Stimulated activated CD8-positive, alpha-beta memory T cell treated with anti-CD3 and anti-CD28 coated beads, Interleukin-15, amount 100 ng/mL, for 24 hours (primary cell): ENCODE results near the gene DGKI.

Experiments
- DNase-seq: peaks from one replicate; pipeline ENCODE4 v3.0.0-alpha.2; 2020; ENCODE audit warnings: low read depth

The DGKI gene

DNA sequence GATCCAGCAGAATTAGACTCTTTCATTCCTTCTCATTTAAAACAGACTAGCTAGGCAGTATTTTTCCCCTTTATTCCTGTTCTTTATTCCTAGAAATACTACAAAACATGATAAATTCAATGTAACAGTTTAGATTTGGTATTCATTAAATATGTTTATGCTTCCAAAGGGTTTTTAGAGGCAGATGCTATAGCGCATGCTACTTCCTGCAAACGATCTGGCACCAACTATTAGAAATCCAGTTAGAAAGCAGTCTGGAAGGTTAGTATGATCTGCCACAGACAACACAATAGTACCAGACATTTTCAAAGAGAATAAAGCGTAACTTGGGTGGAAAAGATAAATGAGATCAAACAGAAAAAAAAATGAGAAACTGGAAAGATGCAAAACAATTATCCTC lies 439.7 kb downstream of the DGKI start:
- DNase-seq, result no peak

DNA sequence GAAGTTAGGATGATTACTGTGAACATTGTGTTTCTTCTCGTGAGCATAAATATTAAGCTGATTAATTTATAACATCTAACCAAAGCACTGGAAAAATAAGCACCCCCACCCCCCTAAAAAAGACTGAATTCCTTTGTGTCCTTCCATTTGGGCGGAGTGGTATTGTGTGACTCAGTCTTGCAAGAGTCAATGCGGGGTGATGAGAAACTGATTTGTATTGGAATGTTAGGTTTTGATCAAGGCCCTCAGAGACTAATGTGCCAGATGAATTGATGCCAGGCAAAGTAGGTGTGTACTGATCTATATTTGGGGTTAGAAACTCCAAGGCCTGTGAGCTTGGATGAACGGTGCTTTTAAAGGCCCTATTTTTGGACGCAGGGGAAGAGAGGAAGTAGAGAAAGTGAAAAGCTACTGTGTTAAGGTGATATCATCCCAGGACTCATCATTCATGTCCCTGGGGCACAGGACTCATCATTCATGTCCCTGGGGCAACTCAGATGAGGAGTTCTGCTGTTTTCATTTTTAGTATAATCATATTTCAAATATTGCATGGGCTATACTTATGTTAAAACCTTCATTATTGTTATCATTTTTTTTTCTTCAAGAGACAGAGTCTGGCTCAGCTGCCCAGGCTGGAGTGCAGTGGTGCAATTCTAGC lies 442.0 kb downstream of the DGKI start:
- DNase-seq, result no peak

DNA sequence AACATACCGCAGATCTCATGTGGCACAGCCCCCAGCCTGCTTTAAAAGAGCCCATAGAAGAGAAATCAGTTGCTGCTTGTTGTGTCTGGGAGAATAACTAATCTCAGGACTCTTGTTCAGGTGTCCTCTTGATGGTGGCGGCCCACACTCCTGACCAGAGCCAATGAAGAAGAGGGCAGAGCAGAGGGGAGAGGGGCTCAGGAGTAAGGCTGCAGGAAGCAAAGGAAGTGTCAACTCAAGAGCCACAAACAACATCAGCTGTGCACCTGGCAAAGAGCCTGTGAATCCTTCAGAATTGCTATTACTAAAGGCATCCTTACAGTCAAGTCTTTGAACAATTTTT lies 443.4 kb downstream of the DGKI start:
- DNase-seq, result no peak

DNA sequence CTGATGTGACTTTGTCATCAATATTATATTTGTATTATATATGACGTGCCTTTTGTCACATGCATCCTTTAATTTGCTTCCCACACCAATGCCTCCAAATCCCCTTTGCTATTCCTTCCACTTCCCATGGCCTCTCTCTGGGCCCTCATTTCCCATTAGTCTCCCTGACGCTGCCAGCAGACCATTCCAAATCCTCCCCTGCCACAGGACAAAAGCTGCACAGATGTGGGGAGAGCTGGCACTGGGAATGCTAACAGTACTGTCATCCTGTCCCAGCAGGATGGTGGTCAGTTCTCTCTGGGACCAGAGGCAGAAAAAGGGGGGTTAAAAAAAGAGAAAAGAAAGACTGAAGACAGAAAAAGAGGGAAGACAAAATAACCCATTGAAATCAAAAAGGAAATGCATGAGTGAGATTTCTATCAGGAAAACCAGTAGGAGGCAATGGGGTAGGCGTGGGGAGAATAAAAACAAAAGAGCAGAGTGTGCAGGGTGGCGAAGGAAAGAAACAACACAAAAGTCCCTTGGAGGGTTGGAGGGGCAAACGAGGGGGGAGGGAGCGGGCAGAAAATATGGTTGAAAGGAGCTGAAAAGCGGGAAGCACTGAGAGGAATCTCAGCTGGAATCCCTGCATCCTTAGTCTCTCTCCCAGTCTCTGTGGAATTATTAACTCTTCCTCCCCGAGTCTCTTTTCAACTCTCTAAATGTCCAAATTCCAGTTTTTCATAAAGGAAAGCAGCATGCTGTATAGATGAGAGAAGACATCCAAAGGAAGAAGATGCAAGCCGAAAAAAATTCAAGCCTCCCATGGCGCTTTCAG lies 444.0 kb downstream of the DGKI start:
- DNase-seq, result no peak

DNA sequence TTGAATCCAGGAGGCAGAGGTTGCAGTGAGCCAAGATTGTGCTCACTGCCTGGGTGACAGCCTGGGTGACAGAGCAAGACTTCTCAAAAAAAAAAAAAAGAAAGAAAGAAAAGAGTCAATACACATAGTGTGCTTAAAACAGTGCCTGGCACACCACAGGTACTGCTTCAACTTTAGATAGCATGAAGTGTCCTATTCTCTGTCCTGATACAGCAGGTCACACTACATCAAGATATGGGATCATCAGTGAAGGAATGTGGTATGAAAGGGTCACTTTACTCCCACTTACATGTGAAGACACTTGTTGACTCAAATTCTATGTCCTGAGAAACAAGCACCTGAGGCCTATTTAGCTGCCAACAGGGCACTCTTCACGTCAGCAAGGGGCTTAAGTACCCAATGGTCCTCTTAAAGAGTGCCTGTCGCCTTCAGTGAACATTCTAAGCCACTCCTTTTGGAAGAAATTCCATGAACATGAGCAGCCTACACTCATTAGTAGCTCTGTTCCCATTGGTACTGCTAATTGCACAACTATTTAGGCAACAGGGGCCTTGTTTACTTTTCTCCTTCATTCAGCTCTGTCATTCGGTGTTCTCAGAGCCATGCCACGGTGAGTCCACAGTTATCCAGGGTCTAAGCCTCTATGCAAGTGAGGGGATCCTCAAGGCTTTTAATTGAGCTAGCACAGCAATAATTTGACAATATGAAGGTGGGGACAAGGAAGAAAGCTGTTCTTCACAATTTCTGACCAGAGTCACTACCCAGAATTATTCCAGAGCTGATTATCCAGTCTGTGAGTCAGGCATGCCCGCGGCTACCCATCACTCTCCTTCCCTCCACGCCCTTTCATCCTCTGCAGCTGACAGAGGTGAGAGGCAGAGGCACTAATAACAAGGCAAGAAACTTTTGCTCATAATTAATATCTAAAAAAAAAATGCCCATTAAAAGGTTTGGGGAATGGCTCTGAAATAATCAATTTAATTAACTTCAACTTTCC lies 446.6 kb downstream of the DGKI start:
- no peak for DNase-seq

DNA sequence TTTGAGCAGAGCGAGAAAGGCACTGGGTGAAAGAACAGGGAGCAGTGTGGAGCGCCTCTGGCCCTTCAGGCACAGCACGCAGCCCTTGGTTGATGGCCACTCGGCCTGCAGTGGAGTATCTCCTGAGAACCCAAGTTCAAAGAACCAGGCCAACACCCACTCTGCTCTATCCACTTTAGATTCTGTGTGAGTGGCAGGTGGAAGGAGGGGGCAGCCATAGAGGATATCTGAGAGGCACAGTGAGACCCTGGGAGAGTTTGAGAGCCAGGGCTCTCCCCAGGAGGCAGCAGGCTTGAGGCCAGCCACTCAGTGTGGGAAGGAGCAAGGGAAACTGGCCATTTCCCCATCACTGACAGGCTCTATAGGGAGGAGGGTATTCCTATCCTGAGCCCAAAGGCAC lies 450.7 kb downstream of the DGKI start:
- no peak for DNase-seq

DNA sequence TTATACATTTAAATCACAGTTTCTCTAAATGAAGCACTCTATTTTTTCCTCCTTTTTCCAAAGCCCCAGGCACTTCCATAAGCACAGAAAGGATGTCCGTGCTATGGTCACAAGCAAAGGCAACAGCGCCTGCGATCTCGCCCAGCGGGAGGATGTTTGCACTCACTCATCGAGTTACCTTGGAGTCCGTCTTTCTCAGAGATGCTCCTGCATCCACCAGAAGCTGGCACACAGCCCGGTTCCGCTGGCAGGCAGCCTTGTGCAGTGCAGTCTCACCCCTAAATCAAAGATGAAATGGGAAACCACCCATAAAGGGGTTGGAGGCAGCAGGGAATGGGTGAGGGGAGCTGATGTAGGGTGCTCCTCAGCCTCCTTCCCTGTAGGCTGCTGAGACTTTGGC lies 451.4 kb downstream of the DGKI start:
- DNase-seq, result no peak

DNA sequence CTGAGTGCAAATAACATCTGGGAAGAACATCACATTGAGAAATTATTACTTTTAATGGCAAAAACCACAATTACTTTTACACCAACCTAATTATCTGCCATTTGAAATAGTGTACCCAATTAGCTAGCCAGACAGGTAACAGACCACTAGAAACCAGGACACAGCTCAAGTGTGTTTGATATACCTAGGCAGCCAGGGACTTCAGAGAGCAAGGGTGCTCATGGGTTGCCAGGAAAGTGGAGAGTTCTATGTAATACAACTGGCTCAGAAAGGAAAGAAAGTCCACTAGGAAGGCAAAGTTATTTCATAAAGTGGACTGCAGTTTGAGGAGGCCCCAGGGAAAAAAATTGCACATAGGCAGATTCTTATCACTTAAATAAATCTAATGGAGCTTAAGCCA lies 453.2 kb downstream of the DGKI start:
- no peak for DNase-seq

DNA sequence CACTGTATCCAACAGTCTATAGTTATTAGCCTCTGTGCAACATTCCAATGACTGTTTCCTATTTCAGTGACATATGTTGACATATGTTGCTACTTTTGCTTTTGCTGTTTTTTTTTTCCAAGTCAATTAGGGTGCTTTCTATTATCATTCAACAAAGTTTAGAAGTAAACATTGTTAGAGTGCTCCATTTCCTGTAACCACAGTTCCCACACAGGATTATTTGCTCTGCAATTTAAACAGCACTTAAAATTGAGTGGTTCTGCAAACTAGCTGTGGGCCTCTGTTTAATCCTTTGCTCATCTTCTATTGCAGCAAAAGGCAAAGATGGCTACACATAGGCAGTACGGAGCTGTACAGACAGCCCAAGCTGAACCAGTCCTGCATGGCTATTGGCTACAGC lies 456.7 kb downstream of the DGKI start:
- no peak for DNase-seq

DNA sequence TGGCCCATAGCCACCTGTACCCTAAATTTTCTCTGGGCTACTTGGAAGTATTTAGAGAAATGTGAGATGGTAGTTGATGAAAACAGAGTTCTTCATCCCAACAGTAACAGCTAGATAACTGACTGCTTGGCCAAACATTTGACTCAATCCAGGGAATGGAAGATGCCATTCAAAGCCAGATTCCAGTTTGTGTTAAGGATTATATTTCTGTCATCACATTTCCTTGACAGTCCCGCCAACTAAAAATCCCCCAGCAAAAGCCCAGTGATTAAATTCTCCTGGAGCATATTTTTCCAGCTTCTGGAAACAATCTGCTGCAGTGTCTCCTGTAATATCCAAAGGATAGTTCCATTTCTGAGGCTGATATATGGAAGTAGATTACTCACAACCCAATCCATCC lies 457.9 kb downstream of the DGKI start:
- DNase-seq, result no peak

DNA sequence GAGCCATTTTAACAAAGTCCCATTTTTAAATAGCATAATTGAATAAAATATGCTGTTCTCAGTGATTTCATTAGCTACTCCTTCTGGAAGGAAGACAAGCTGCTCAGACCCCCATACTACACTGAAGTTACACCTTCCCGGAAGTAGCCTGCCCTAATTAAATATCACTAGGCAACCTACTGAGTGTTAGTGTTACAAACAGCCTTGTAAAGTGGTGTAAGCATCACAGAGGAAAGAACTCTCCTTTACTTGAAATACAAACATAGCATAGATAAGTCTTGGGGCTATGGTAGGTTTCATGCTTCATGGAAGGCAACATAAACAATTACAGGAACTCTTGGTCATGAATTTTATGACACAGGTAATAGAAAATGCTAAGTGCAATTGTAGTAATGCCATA lies 459.8 kb downstream of the DGKI start:
- DNase-seq, result no peak

DNA sequence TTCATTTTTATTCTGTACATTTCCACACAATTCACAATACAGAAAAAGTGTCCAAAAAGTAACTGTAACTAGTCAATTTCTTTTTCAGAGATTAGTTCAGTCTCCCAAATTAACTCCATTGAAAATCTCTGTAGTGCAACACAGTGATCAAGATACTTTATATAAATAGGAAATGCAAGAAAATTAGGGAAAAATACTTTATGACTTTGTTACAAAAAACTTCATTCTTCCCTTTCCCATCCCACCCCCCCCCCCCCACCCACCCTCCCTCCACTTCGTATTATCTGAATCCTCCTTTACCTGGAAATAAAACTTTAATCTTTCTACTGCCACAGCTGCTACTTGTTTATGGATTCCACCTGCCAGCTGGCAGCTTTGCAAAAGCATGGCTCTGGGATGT lies 465.7 kb downstream of the DGKI start:
- no peak for DNase-seq

DNA sequence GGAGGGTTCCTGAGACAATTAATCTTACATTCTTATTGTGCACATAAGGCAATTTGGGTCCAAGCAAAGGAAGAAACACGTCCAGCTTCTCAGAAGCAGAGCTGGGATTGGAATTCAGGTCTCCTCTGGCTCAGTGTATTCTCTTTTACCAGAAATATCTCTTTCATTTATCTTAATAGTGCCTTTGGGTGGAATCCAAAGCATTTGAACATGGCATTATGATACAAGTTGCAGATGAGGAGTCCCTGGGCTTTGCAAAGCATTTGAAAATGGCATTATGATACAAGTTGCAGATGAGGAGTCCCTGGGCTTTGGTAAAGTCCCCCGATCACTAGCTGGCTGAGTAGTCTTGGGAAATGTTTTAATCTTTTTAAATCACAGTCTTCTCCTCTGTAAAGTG lies 473.3 kb downstream of the DGKI start:
- no peak for DNase-seq

DNA sequence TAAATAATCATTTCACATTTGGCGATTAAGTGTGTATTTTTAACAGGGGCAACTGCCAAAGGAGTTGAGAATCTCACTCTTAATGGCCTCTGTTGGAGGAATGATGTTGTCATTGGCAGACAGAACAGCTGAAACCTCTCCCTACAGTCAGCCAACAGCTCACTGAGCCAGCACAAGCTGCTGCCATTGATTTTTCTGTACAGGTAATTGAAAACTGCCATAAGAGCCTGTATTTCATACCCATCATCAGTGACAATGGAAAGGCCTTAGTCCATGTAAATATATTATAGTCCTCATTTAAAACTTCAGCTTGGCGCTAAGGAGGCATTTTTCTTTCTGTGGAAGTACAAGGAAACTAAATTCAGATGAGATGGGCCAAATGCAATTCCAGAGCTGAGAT lies 475.2 kb downstream of the DGKI start:
- no peak for DNase-seq

DNA sequence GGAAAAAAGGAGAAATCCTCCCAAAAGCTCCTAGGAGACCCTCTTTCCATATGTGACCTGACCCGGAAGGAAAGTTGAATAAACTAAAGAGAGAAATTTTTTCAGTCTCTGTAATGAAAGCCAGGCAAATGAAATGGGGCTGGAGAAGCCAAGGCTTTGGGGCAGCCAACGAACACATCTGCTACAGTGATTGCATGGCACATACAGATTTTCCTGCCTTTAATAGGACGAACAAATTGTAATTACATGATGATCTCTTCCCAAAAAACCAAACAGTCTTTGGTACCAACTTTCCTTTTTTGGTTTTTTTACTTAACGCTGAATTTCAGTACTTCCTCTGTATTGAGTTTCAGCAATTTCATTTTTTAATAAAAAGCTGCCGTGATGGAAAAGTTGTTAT lies 479.8 kb downstream of the DGKI start:
- no peak for DNase-seq

DNA sequence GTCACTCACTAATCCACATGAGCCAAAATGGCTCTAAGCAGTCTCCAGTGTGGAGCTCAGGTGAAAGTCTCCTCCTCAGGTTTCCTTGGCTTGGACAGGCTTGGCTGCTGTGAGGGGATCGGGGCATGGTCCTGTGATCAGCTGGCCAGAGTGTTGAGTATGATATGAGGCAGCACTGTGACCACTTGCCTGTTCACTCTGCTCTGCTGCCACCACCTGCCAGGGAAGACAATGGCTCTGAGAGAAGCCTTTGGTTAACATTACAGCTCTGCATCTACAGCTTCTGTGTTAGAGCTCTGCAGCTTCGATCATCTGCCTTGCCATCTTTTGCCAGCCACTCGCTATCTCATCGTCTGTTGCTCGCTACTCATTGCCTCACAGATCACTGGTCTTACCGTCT lies 483.1 kb downstream of the DGKI start:
- DNase-seq, result no peak

DNA sequence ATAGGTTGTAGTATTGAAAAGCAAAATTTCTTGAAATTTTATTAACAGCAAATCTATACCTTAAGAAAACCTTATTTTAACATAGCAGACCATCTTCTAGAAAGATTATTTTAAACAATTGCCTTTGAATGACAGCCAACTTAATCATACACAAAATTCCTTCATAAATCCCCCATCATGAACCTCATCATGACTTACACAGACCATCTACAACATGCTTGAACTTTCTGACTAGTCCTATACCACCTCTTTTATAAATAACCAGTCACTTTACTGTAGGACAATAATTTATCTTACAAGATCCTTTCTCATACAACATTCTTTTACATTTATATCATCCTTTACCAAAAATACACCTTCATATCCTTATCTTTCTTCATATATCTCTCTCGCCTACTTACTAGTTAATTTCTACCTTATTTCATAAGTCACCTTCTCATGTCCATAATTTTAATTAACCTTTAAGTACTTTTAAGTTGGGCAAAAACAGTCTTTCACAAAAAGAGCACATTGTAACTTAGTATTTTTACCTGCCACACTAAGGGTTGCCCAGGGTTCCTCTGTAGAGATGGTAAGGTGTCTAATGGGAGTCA lies 486.6 kb downstream of the DGKI start:
- no peak for DNase-seq

DNA sequence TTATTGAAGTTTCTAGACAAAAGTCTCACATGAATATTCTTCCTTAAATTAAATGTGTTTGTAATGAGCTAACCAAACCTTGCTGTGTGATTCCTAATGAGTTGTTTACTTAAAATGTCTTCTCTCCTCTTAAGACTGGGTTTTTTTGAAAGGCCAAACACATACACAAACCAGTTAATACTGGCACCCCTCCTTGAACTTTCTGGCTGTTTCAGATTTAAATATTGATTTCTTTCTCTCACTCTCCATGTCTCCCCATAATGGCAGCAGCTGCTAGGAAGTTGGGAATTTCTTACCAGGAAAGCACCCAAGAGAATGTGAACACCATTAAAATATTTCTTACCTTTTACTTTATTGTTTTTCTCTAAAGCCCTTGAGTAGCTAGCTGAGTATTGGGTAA lies 491.8 kb downstream of the DGKI start:
- no peak for DNase-seq

DNA sequence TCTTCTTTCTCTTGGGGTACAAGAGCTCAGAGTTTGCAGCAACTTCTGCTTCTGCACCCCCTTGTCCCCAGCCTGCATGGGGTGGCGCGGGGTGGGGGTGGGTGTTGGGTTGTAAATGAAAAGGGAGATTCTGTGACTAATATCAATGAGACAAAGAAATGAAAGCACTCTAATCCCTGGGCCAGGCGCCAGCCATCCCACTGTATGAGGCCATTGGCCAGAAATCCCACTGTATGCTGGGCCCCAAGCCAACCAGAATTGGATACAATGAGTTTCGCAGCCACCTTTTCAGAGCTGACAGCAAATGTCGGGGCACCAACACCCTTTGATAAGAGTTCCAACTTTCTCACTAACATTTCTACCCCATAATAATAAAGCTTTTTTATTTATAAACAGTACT lies 492.4 kb downstream of the DGKI start:
- no peak for DNase-seq

DNA sequence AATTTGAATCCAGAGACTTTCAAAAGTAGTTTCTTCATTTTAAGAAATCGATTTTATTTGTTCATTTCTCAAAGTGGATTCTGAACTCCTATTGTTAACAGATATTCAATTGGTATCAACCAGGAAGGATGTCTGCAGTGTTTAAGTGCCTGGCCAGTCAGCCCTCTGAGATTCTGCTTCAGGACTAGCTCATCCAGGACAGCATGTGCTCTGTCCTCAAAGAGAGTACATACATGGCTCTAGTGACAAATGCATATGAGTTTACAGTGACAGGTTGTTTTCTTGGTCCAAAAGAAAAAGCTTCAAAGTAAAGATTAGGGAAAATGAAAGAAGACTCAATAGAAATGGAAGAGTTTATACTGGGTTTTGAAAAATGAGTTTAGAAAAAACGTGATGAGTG lies 494.8 kb downstream of the DGKI start:
- DNase-seq, result no peak

DNA sequence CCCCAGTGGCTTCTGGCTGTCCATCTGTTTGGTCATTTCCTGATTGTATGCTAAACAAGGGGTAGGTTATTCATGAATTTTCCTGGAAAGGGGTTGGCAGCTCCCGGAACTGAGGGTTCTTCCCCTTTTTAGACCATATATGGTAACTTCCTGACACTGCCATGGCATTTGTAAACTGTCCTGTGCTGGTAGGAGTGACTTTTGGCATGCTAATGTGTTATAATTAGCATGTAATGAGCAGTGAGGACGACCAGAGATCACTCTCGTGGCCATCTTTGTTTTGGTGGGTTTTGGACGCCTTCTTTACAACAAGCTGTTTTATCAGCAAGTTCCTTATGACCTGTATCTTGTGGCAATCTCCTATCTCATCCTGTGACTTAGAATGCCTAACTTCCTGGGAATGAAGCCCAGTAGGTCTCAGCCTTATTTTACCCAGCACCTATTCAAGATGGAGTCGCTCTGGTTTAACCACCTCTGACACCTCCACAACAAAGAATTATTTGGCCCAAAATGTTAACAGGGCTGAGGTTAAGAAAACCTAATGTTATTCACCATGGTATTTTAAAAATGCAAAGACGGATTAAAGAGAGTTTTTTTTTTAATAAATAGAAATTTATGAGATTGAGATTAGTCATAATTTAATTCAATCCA lies 500.9 kb downstream of the DGKI start:
- no peak for DNase-seq

DNA sequence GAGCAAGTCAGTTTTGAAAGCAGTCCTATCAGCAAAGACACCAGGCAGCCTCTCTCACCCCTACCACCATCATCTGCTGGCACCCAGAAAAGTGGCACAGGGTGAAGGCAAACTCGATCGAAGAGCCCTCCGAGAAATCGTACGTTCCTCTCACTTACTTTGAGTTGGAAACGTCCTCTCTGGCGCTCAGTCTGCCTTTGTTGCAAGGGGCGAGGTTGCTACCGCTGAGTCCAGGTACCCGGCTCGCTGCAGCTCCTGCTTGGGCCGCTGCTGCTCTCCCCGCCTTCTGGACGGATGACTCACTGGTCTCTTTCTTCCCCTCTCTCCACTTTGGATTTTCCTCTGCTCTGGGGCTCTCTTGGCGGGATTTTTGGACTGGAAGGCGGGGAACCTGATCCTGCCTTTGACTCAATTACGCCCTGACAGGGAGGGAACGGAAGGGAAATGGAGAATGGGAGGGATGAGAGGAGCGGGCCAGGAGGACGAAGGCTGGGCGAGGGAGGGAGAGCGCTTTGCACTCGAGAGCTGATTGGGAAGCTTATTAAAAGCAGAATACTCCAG lies 503.4 kb downstream of the DGKI start, which contains the start of gene PTN:
Gene PTN (minus strand): TSS at position 453 of the 561 bp plus-strand sequence. CDS start 88,760 bp downstream, outside the sequence.
- DNase-seq, result no peak
